ENCODE measurements around the gene LRRC75B.

The LRRC75B gene

GRCh38 chr22:24566899-24567511 is 25.9 kb downstream of the LRRC75B start:
- DNase-seq (ENCODE audit: low read depth): no peak
- no peak for TF ChIP-seq CTCF (IDR thresholded peaks at IDR 0.05; ENCODE audit: insufficient read depth, low read depth, low read length, missing control alignments)
- no peak overlapping the region for H3K4me3 ChIP-seq (ENCODE audit: low read depth, low read length)

- no peak overlapping the region for H3K4me3 ChIP-seq (ENCODE audit: low read depth, low read length)
- no peak for TF ChIP-seq CTCF (IDR thresholded peaks at IDR 0.05; ENCODE audit: insufficient read depth, low read depth, low read length, missing control alignments)
- no peak for DNase-seq (ENCODE audit: low read depth)
Measured at GRCh38 chr22:24565077-24565476, 27.8 kb downstream of the LRRC75B start.

- no peak overlapping the region for H3K4me3 ChIP-seq (ENCODE audit: low read depth, low read length)
- no peak for TF ChIP-seq CTCF (IDR thresholded peaks at IDR 0.05; ENCODE audit: insufficient read depth, low read depth, low read length, missing control alignments)
- no peak for DNase-seq (ENCODE audit: low read depth)
Measured at GRCh38 chr22:24564376-24565058, 28.4 kb downstream of the LRRC75B start.

GRCh38 chr22:24563246-24563645 is 29.6 kb downstream of the LRRC75B start:
- DNase-seq (ENCODE audit: low read depth): no peak
- H3K4me3 ChIP-seq (ENCODE audit: low read depth, low read length): no peak overlapping the region
- TF ChIP-seq CTCF (IDR thresholded peaks at IDR 0.05; ENCODE audit: insufficient read depth, low read depth, low read length, missing control alignments): no peak

- DNase-seq (ENCODE audit: low read depth): peak; percentile 26
- no peak for TF ChIP-seq CTCF (IDR thresholded peaks at IDR 0.05; ENCODE audit: insufficient read depth, low read depth, low read length, missing control alignments)
- H3K4me3 ChIP-seq (ENCODE audit: low read depth, low read length): no peak overlapping the region
Measured at GRCh38 chr22:24559471-24559870, 33.4 kb downstream of the LRRC75B start.

- peak; percentile 99 for DNase-seq (ENCODE audit: low read depth)
- TF ChIP-seq CTCF (IDR thresholded peaks at IDR 0.05; ENCODE audit: insufficient read depth, low read depth, low read length, missing control alignments): no peak
- H3K4me3 ChIP-seq (ENCODE audit: low read depth, low read length): peak within 1 kb of the TSS; percentile 94
Measured at GRCh38 chr22:24555165-24556039, 37.5 kb downstream of the LRRC75B start, which contains the start of gene SNRPD3. TSS of gene SNRPD3 (plus strand) at chr22:24555999. CDS start at chr22:24557675, 1,676 bp downstream.
